Activated CD4-positive, alpha-beta T cell treated with anti-CD3 and anti-CD28 coated beads for 36 hours (primary cell): ENCODE data around the gene KLHL6. TPM values are rescaled to one million over a fixed set of nuclear protein-coding genes. Genes with fewer than 3 reads are reported as not detected.

ENCODE experiments used
- ATAC-seq: fragments of 200-7000 bp; cut with Tn5 transposase; one replicate; pipeline ENCODE4 v1.10.0; 2021; ENCODE audit warnings: mild to moderate bottlenecking, moderate library complexity
- CTCF ChIA-PET: fragments of 350-600 bp; sonication (Branson Sonifier 250); formaldehyde crosslinking; loops from one replicate; lab custom pipeline; 2021; ENCODE audit warnings: antibody characterized with exemption; lab: Charles Lee
- POLR2A ChIA-PET: fragments of 350-600 bp; sonication (Branson Sonifier 250); formaldehyde crosslinking; loops from one replicate; lab custom pipeline; 2021; ENCODE audit warnings: antibody characterized with exemption, inconsistent platforms; lab: Charles Lee
- DNase-seq: peaks from one replicate; pipeline ENCODE4 v3.0.0-alpha.2; 2020
- H3K27ac Mint-ChIP-seq: one replicate; pipeline ENCODE4 v1.8.0; 2021; ENCODE audit warnings: mixed read lengths
- H3K27me3 Mint-ChIP-seq: one replicate; pipeline ENCODE4 v1.8.0; 2021; ENCODE audit warnings: mixed read lengths
- H3K36me3 Mint-ChIP-seq: one replicate; pipeline ENCODE4 v1.8.0; 2021; ENCODE audit warnings: low read depth, mixed read lengths
- H3K4me1 Mint-ChIP-seq: one replicate; pipeline ENCODE4 v1.8.0; 2021; ENCODE audit warnings: mixed read lengths
- H3K4me3 Mint-ChIP-seq: one replicate; pipeline ENCODE4 v1.8.0; 2021; ENCODE audit warnings: mild to moderate bottlenecking, moderate library complexity, mixed read lengths
- H3K9me3 Mint-ChIP-seq: one replicate; pipeline ENCODE4 v1.8.0; 2021; ENCODE audit warnings: low read depth, mixed read lengths
- intact Hi-C, 2 experiments: fragments of 100-400 bp; cut with DNase I in 1 of 2; cut with micrococcal nuclease in 1 of 2; formaldehyde crosslinking; loops; one replicate each; pipeline versions ENCODE4 v1.14.2 to v1.15.1; 2022 to 2024; cut with DNase I, micrococcal nuclease
- total RNA-seq, 2 experiments: library from RNA; stranded (reverse); gene quantifications; one replicate each; pipeline ENCODE4 v1.2.3, GENCODE V29; 2021

Gene KLHL6
- total RNA-seq, 2 experiments from 2014 or later: 62.8 to 64.7 TPM

GRCh38 chr3:183564046-183564445 is 8.5 kb upstream of the KLHL6 start:
- ATAC-seq: peak; percentile 72
- intact Hi-C loops: no loop called here
- peak; percentile 45 for DNase-seq
- H3K36me3 Mint-ChIP-seq: no peaks in the 10 kb centered on the region
- H3K27ac Mint-ChIP-seq: peak overlapping the region; percentile 9
- H3K27me3 Mint-ChIP-seq: no peaks in the 10 kb centered on the region
- H3K9me3 Mint-ChIP-seq: no peaks in the 10 kb centered on the region
- CTCF ChIA-PET: interaction anchor here (0.6 kb wide), 2 partner anchors 109 to 1192 kb away, joined by 3 read pairs; no protein-coding TSS in a partner anchor
- peaks cover 9% of the 10 kb centered on the region for H3K4me1 Mint-ChIP-seq
- H3K4me3 Mint-ChIP-seq: no peak overlapping the region
- POLR2A ChIA-PET: no interaction called here

GRCh38 chr3:183563536-183563874 is 8.0 kb upstream of the KLHL6 start:
- Mint-ChIP-seq H3K4me3 (no peak overlapping the region), H3K4me1 (peaks cover 11% of the 10 kb centered on the region), H3K9me3 (no peaks in the 10 kb centered on the region), H3K36me3 (no peaks in the 10 kb centered on the region), H3K27ac (no peak overlapping the region), H3K27me3 (no peaks in the 10 kb centered on the region)
- ChIA-PET CTCF (no interaction called here), POLR2A (no interaction called here)
- ATAC-seq (no peak), DNase-seq (no peak)
- intact Hi-C loops: no loop called here

GRCh38 chr3:183560607-183561006 is 5.1 kb upstream of the KLHL6 start:
- CTCF ChIA-PET: interaction anchor here (0.9 to 1.4 kb wide), 5 partner anchors 9 to 93 kb away, joined by 3 to 7 read pairs (median 4); no protein-coding TSS in a partner anchor
- intact Hi-C loops: no loop called here
- H3K4me1 Mint-ChIP-seq: peaks cover 34% of the 10 kb centered on the region
- POLR2A ChIA-PET: no interaction called here
- no peaks in the 10 kb centered on the region for H3K27me3 Mint-ChIP-seq
- H3K36me3 Mint-ChIP-seq: no peaks in the 10 kb centered on the region
- no peak overlapping the region for H3K27ac Mint-ChIP-seq
- no peaks in the 10 kb centered on the region for H3K9me3 Mint-ChIP-seq
- no peak for ATAC-seq
- peak; percentile 45 for DNase-seq
- no peak overlapping the region for H3K4me3 Mint-ChIP-seq

- POLR2A ChIA-PET: interaction anchor here (0.7 kb wide), 1 partner anchor 272 kb away, joined by 3 read pairs; no protein-coding TSS in a partner anchor
- intact Hi-C loops: loop anchor here (1.0 to 10.0 kb wide), 5 partner anchors 128 to 766 kb away; partner anchors contain the start of genes ABCC5 (in 1 of the 2), ALG3 (in 1 of the 2), ATP11B (in 1 of the 2) and EEF1AKMT4 (in 1 of the 2)
Observed at GRCh38 chr3:183558495-183558894, 3.0 kb upstream of the KLHL6 start.

GRCh38 chr3:183556722-183557121 is 1.2 kb upstream of the KLHL6 start:
- H3K27me3 Mint-ChIP-seq: no peaks in the 10 kb centered on the region
- no peaks in the 10 kb centered on the region for H3K9me3 Mint-ChIP-seq
- no peak for DNase-seq
- ATAC-seq: no peak
- H3K27ac Mint-ChIP-seq: peak overlapping the region; percentile 100
- H3K4me1 Mint-ChIP-seq: peaks cover 37% of the 10 kb centered on the region
- ChIA-PET CTCF (no interaction called here), POLR2A (no interaction called here)
- peaks cover 26% of the 10 kb centered on the region for H3K36me3 Mint-ChIP-seq
- H3K4me3 Mint-ChIP-seq: no peak overlapping the region
- intact Hi-C loops: loop anchor here (2.0 to 10.0 kb wide), 5 partner anchors 36 to 764 kb away; partner anchors contain the start of genes ABCC5 (in 1 of the 2), ALG3 (in 1 of the 2), ATP11B (in 1 of the 2) and EEF1AKMT4 (in 1 of the 2)

More at GRCh38 chr3:183558495-183558894, 3.0 kb upstream of the KLHL6 start:
- no peak for ATAC-seq
- CTCF ChIA-PET: no interaction called here
- H3K9me3 Mint-ChIP-seq: no peaks in the 10 kb centered on the region
- no peaks in the 10 kb centered on the region for H3K27me3 Mint-ChIP-seq
- DNase-seq: no peak
- peak overlapping the region; percentile 55 for H3K27ac Mint-ChIP-seq
- peaks cover 28% of the 10 kb centered on the region for H3K4me1 Mint-ChIP-seq
- no peak overlapping the region for H3K4me3 Mint-ChIP-seq
- peaks cover 17% of the 10 kb centered on the region for H3K36me3 Mint-ChIP-seq

GRCh38 chr3:183554377-183554776 is 1.1 kb downstream of the KLHL6 start:
- Mint-ChIP-seq H3K27me3 (no peaks in the 10 kb centered on the region), H3K4me3 (peak overlapping the region; percentile 97), H3K36me3 (peaks cover 42% of the 10 kb centered on the region), H3K4me1 (peaks cover 57% of the 10 kb centered on the region), H3K9me3 (no peaks in the 10 kb centered on the region), H3K27ac (peak overlapping the region; percentile 100)
- intact Hi-C loops: loop anchor here (1.0 to 10.0 kb wide), 12 partner anchors 14 to 690 kb away; partner anchors contain the start of genes PARL (in 2 of the 2), ALG3 (in 1 of the 2), EEF1AKMT4 (in 1 of the 2) and YEATS2 (in 1 of the 2)
- CTCF ChIA-PET: no interaction called here
- POLR2A ChIA-PET: no interaction called here
- peak; percentile 65 for ATAC-seq
- DNase-seq: no peak

GRCh38 chr3:183553334-183554026 is 2.0 kb downstream of the KLHL6 start:
- DNase-seq (no peak), ATAC-seq (no peak)
- POLR2A ChIA-PET: interaction anchor here (1.6 kb wide), 1 partner anchor 83 kb away, joined by 6 read pairs; no protein-coding TSS in a partner anchor
- peaks cover 58% of the 10 kb centered on the region for H3K4me1 Mint-ChIP-seq
- intact Hi-C loops: loop anchor here (1.0 to 10.0 kb wide), 12 partner anchors 13 to 691 kb away; partner anchors contain the start of genes PARL (in 2 of the 2), ALG3 (in 1 of the 2), EEF1AKMT4 (in 1 of the 2) and YEATS2 (in 1 of the 2)
- no peaks in the 10 kb centered on the region for H3K27me3 Mint-ChIP-seq
- H3K9me3 Mint-ChIP-seq: no peaks in the 10 kb centered on the region
- H3K36me3 Mint-ChIP-seq: peaks cover 45% of the 10 kb centered on the region
- peak overlapping the region; percentile 97 for H3K4me3 Mint-ChIP-seq
- H3K27ac Mint-ChIP-seq: peak overlapping the region; percentile 100
- CTCF ChIA-PET: interaction anchor here (1.6 kb wide), 1 partner anchor 83 kb away, joined by 5 read pairs; no protein-coding TSS in a partner anchor

- ChIA-PET POLR2A (interaction anchor here (1.0 to 1.8 kb wide), 3 partner anchors 25 to 53 kb away, joined by 3 to 7 read pairs (median 4); no protein-coding TSS in a partner anchor), CTCF (interaction anchor here (1.0 to 1.7 kb wide), 5 partner anchors 10 to 84 kb away, joined by 3 to 6 read pairs (median 5); no protein-coding TSS in a partner anchor)
- Mint-ChIP-seq H3K4me3 (peak overlapping the region; percentile 97), H3K27me3 (no peaks in the 10 kb centered on the region), H3K9me3 (no peaks in the 10 kb centered on the region), H3K36me3 (peaks cover 53% of the 10 kb centered on the region), H3K27ac (peak overlapping the region; percentile 100), H3K4me1 (peaks cover 61% of the 10 kb centered on the region)
- peak; percentile 76 for DNase-seq
- intact Hi-C loops: loop anchor here (2.0 to 10.0 kb wide), 4 partner anchors 71 to 693 kb away; partner anchors contain the start of genes ALG3 (in 1 of the 2), EEF1AKMT4 (in 1 of the 2) and PARL (in 1 of the 2)
- ATAC-seq: no peak
Observed at GRCh38 chr3:183551930-183552329, 3.6 kb downstream of the KLHL6 start.

GRCh38 chr3:183548262-183548769 is 7.2 kb downstream of the KLHL6 start:
- Mint-ChIP-seq H3K36me3 (peaks cover 50% of the 10 kb centered on the region), H3K27ac (peak overlapping the region; percentile 23), H3K9me3 (no peaks in the 10 kb centered on the region), H3K4me3 (no peak overlapping the region), H3K4me1 (peaks cover 76% of the 10 kb centered on the region), H3K27me3 (no peaks in the 10 kb centered on the region)
- CTCF ChIA-PET: interaction anchor here (1.3 kb wide), 1 partner anchor 12 kb away, joined by 3 read pairs; no protein-coding TSS in a partner anchor
- intact Hi-C loops: no loop called here
- ATAC-seq (no peak), DNase-seq (no peak)
- POLR2A ChIA-PET: interaction anchor here (0.6 kb wide), 1 partner anchor 1013 kb away, joined by 3 read pairs; no protein-coding TSS in a partner anchor

GRCh38 chr3:183546625-183547024 is 8.9 kb downstream of the KLHL6 start:
- Mint-ChIP-seq H3K27ac (no peak overlapping the region), H3K4me1 (peaks cover 83% of the 10 kb centered on the region), H3K36me3 (peaks cover 52% of the 10 kb centered on the region), H3K9me3 (no peaks in the 10 kb centered on the region), H3K27me3 (no peaks in the 10 kb centered on the region), H3K4me3 (no peak overlapping the region)
- no peak for ATAC-seq
- intact Hi-C loops: no loop called here
- POLR2A ChIA-PET: no interaction called here
- DNase-seq: no peak
- CTCF ChIA-PET: interaction anchor here (1.3 kb wide), 1 partner anchor 14 kb away, joined by 3 read pairs; no protein-coding TSS in a partner anchor

GRCh38 chr3:183545708-183546107 is 9.8 kb downstream of the KLHL6 start:
- intact Hi-C loops: no loop called here
- Mint-ChIP-seq H3K4me1 (peaks cover 84% of the 10 kb centered on the region), H3K9me3 (no peaks in the 10 kb centered on the region), H3K36me3 (peaks cover 49% of the 10 kb centered on the region), H3K4me3 (no peak overlapping the region), H3K27me3 (no peaks in the 10 kb centered on the region), H3K27ac (no peak overlapping the region)
- POLR2A ChIA-PET: no interaction called here
- ATAC-seq: no peak
- CTCF ChIA-PET: no interaction called here
- DNase-seq: no peak
